CMK (cell line): ENCODE measurements around the gene ADAMTS2.

Source experiments
- DNase-seq: peaks from one replicate; pipeline ENCODE4 v3.0.0-alpha.2; 2010; ENCODE audit warnings: low read depth

Gene ADAMTS2

GRCh38 chr5:179137643-179138567 is 207.4 kb downstream of the ADAMTS2 start:
- no peak for DNase-seq

GRCh38 chr5:179137016-179137642 is 208.1 kb downstream of the ADAMTS2 start:
- DNase-seq: no peak

GRCh38 chr5:179135441-179136215 is 209.6 kb downstream of the ADAMTS2 start:
- no peak for DNase-seq

- no peak for DNase-seq
Observed at GRCh38 chr5:179135006-179135405, 210.3 kb downstream of the ADAMTS2 start.

- DNase-seq: no peak
Observed at GRCh38 chr5:179134511-179134910, 210.8 kb downstream of the ADAMTS2 start.

- no peak for DNase-seq
Observed at GRCh38 chr5:179132586-179133355, 212.5 kb downstream of the ADAMTS2 start.

GRCh38 chr5:179131886-179132585 is 213.2 kb downstream of the ADAMTS2 start:
- no peak for DNase-seq

- DNase-seq: no peak
Observed at GRCh38 chr5:179131321-179131835, 213.9 kb downstream of the ADAMTS2 start.

GRCh38 chr5:179130101-179130681 is 215.1 kb downstream of the ADAMTS2 start:
- no peak for DNase-seq

- DNase-seq: no peak
Observed at GRCh38 chr5:179129607-179130071, 215.6 kb downstream of the ADAMTS2 start.

GRCh38 chr5:179128976-179129375 is 216.3 kb downstream of the ADAMTS2 start:
- DNase-seq: no peak

GRCh38 chr5:179128041-179128365 is 217.3 kb downstream of the ADAMTS2 start:
- DNase-seq: no peak

GRCh38 chr5:179127136-179128040 is 217.9 kb downstream of the ADAMTS2 start:
- DNase-seq: no peak

GRCh38 chr5:179126506-179126991 is 218.7 kb downstream of the ADAMTS2 start:
- DNase-seq: no peak

- no peak for DNase-seq
Observed at GRCh38 chr5:179125789-179126505, 219.3 kb downstream of the ADAMTS2 start.

GRCh38 chr5:179124853-179125788 is 220.1 kb downstream of the ADAMTS2 start:
- DNase-seq: no peak

GRCh38 chr5:179124273-179124852 is 220.9 kb downstream of the ADAMTS2 start:
- DNase-seq: no peak
